ACHN (cell line): ENCODE results near the gene TSHR.
"Not testable (repeated sequence)": the region's sequence is repeated elsewhere in the genome, so short reads cannot be mapped to it uniquely, and the experiment has no call there.

Experiments
- DNase-seq: peaks from one replicate; pipeline ENCODE4 v3.0.0-alpha.2; 2015
- in situ Hi-C: cut with HindIII; loops from 2 replicates; pipeline ENCODE4 v1.10.0; 2017; ENCODE audit warnings: low sequenced_read_pairs, low pct_ligation_motif_present, low pct_unique_long_range_greater_than_20kb

Gene TSHR

DNA sequence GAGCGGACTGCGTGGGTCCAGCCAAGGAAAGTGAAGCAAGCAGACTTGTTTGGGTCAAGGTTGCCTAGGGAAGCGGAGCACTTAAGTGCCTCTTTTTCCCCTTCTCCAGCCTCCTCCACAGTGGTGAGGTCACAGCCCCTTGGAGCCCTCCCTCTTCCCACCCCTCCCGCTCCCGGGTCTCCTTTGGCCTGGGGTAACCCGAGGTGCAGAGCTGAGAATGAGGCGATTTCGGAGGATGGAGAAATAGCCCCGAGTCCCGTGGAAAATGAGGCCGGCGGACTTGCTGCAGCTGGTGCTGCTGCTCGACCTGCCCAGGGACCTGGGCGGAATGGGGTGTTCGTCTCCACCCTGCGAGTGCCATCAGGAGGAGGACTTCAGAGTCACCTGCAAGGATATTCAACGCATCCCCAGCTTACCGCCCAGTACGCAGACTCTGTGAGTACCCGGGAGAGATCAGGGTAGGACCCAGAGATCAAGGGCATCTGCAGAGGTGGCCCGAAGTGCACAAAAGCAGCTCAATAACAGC lies at the start of gene TSHR:
Gene TSHR, plus strand, starts transcription at position 206 of the 526 bp plus-strand sequence. Its CDS starts 60 bp downstream, at position 266.
- in situ Hi-C loops: no loop called here

GRCh38 chr14:80906336-80906735 lies 49.1 kb upstream of the TSHR start:
- no peak for DNase-seq
- in situ Hi-C loops: no loop called here

More for the DNA sequence above, at the start of gene TSHR:
- no peak for DNase-seq

DNA sequence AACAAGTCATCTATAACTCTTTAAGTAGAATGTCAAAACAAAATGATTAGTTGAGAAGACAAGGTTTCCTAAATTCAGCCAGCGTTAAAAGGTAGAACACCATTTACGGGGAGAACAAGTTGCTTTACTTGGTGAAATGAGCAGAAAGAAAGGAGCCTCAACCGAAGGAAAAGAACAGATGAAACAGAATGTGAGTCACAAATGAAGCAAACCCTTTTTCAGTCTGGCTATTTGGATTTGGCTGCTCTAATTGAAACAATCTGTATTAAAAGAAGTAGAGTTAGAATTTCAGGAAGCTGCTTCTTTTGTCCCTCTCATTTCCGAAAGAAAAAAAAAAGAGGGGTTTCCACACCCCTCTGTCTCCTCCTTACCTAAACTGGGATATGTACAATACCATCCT lies 48.5 kb upstream of the TSHR start:
- DNase-seq: no peak
- in situ Hi-C loops: no loop called here

DNA sequence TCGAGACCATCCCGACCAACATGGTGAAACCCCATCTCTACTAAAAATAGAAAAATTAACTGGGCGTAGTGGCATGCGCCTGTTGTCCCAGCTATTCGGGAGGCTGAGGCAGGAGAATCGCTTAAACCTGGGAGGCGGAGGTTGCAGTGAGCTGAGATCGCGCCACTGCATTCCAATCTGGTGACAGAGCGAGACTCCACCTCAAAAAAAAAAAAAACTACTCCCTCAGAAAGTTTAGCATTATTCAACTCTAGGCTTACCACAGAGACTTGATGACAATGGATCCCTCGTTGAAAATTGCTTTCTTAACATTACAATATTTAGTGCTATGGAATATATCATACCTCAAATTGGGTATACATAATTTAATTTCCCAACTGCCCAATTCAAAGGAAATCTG lies 43.4 kb upstream of the TSHR start:
- in situ Hi-C loops, DNase-seq: not testable (repeated sequence)

DNA sequence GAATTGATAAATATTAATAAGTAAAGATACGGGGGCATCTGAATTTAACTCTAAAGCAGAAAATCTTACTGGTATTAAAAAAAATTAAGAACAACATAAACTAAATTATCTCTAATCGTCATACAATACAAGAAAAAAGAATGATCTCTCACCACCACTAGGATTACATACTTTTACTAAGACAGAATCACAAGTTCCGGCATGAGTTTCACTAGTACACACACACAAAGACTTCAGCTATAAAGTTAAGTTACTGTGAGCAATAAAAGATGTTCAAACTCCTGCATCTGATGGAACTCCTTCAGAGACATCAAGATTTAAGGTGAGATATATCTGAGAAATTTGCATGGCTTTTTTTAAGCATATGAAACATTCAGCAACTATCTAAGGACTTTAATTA lies 35.8 kb upstream of the TSHR start:
- in situ Hi-C loops: no loop called here
- no peak for DNase-seq

- DNase-seq: no peak
- in situ Hi-C loops: no loop called here
Observed at GRCh38 chr14:80923368-80923767, 32.1 kb upstream of the TSHR start.

GRCh38 chr14:80924365-80925103 lies 30.9 kb upstream of the TSHR start:
- DNase-seq: no peak
- in situ Hi-C loops: no loop called here

DNA sequence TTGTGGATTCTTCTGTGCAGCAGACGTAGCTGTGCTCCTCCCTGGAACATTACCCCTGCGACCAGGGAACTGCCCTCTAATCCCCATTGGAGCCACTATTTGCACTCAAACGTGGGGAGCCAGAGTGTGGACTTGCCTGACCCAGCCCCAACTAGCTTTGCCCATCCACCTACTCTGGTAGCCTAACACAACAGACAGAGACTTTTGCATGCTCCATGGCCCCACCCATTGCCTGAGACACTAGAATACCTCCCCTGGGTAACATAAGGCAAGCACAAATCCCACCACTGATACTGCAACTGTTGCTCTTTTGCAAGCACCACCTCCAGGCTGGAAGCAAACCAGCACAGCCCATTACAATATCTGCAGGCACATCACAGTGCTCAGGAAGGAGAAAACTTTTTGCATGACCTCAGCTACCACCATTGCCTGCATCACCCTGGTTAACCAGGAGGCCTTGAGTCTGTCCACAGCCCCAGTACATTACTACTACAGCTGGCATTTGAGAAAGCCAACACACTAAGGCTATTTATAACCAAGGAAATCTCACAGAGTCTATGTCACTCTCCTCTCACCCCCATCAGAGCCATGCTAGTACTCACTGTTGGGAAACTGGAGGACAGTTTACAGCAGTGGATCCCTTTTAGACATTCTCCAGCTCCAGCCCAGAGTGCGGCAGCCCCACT lies 28.9 kb upstream of the TSHR start:
- in situ Hi-C loops: no loop called here
- no peak for DNase-seq

- in situ Hi-C loops: no loop called here
- DNase-seq: no peak
Observed at GRCh38 chr14:80927083-80927989, 28.1 kb upstream of the TSHR start.

DNA sequence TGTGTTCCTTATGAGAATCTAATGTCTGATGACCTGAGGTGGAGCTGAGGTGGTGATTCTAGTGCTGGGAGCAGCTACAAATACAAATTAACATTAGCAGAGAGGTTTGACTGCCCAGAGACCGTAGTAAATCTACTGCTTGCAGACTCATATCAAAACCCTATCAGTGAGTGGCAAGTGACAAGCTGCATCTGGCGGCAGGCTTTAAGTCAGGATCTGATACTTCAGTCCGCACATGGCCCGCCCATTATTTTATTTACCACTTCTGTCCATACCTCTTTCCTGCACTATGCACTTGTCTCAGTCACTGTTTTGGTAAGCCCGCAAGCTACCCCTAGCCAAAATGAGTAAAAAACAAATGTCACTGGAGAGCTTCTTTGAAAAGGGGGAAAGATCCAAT lies 25.3 kb upstream of the TSHR start:
- DNase-seq: no peak

DNA sequence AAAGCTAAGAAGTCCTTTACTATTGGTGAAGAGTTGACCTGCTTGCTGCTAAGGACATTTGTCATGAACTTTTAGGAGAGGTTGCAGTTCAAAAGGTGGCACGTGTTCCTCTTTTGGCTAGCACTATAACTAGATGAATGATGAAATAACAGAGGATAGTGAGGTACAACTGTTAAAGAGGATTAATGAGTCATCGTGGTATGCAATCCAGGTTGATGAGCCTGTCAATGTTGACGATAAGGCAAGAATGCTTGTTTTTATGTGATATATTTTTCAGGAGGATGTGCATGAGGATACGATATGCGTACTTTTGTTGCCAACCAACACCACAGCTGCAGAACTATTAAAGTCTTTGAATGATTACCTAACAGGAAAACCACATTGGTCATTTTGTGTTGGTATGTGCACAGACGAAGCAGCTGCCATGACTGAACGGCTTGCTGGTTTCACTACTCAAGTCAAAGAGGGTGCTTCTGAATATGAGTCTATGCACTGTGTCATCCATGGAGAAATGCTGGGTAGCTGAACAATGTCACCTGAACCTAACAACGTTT lies 24.5 kb upstream of the TSHR start:
- DNase-seq: peak; percentile 90
- in situ Hi-C loops: no loop called here

More for the DNA sequence above, 25.3 kb upstream of the TSHR start:
- in situ Hi-C loops: no loop called here

DNA sequence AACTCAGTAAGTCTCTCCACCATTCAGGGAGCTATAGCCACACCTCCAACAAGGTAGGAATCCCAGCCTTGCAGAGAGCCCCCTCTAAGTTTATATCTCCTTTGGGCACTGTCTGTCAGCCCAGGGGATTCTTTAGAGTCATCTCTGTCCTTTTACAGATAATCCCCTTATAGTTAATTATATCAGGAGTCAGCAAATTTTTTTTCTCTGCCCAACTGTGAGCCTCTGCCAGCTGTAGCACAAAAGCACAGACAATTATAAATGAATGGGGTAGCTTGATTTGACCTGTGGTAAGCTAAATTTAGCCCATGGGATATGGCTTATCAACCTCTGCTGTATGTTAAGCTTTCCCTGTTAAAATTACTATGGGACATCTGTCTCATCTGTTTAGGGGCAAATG lies 22.1 kb upstream of the TSHR start:
- in situ Hi-C loops: no loop called here
- DNase-seq: no peak

DNA sequence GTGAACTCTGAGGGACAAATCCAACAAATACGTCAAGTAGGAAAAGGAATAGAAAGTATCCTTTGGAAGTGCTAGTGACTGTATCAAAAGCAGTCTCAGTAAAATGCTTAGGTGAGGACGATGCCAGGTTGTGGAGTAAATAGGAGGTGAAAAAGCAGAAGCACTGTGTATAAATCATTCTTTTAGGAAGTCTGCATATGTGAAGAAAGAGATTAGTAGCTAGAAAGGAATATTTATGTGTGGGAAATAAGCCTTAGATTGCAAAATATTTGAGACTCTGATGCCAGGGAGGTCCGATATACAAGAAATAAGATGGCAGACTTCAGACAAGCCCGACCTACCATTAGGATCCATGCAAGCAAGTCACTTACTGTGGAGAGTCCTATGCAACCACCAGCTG lies 21.7 kb upstream of the TSHR start:
- in situ Hi-C loops: no loop called here
- no peak for DNase-seq

GRCh38 chr14:80940146-80940545 lies 15.3 kb upstream of the TSHR start:
- in situ Hi-C loops: no loop called here
- no peak for DNase-seq

GRCh38 chr14:80941241-80942185 lies 13.9 kb upstream of the TSHR start, which contains the start of gene CEP128:
Gene CEP128, minus strand, starts transcription at chr14:80941738.
- DNase-seq: peak; percentile 96
- in situ Hi-C loops: no loop called here

GRCh38 chr14:80942191-80942600 lies 13.2 kb upstream of the TSHR start:
- in situ Hi-C loops: no loop called here
- DNase-seq: no peak

- in situ Hi-C loops: no loop called here
- DNase-seq: no peak
Observed at GRCh38 chr14:80944861-80945617, 10.4 kb upstream of the TSHR start.
